Testis (tissue), 2 donors: ENCODE data around the gene ZNF382.

ENCODE experiments used
- POLR2A ChIP-seq: fragments of 450-650 bp; IDR thresholded peaks from one replicate; pipeline ENCODE4 v1.6.1; 2017; ENCODE audit warnings: antibody characterized with exemption, mild to moderate bottlenecking, moderate library complexity
- TF ChIP-seq, protein P1 (sequence below), 3 experiments: fragments of 450-650 bp in 2 of 3; fragments of 200-600 bp in 1 of 3; sonication (generic) in 1 of 3; IDR thresholded peaks; one replicate each; pipeline ENCODE4 v1.5.1; 2016 to 2019; ENCODE audit warnings: antibody characterized with exemption in 3 of 3, mild to moderate bottlenecking in 2 of 3, moderate library complexity in 1 of 3

DNA sequence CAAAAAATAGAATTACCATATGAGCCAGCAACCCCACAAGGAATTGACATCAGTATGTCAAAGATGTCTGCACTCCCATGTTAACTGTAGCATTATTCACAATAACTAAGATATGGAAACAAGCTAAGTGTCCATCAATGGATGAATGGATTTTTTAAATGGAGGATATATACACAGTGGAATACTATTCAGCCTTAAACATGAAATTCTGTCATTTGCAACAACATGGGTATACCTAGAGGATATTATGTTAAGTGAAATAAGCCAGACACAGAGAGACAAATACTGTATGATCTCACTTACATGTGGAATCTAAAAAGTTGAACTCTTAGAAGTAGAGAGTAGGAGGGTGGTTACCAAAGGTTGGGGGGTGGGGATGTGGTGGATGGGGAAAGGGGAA, 74.3 kb downstream of the ZNF382 start:
- TF ChIP-seq, protein P1, sequence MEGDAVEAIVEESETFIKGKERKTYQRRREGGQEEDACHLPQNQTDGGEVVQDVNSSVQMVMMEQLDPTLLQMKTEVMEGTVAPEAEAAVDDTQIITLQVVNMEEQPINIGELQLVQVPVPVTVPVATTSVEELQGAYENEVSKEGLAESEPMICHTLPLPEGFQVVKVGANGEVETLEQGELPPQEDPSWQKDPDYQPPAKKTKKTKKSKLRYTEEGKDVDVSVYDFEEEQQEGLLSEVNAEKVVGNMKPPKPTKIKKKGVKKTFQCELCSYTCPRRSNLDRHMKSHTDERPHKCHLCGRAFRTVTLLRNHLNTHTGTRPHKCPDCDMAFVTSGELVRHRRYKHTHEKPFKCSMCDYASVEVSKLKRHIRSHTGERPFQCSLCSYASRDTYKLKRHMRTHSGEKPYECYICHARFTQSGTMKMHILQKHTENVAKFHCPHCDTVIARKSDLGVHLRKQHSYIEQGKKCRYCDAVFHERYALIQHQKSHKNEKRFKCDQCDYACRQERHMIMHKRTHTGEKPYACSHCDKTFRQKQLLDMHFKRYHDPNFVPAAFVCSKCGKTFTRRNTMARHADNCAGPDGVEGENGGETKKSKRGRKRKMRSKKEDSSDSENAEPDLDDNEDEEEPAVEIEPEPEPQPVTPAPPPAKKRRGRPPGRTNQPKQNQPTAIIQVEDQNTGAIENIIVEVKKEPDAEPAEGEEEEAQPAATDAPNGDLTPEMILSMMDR (IDR thresholded peaks at IDR 0.05), result no peak
- TF ChIP-seq POLR2A, result no peak
